CD4-positive, alpha-beta T cell treated with Interleukin-17A for 1 hour (primary cell): ENCODE data around the gene FBXO15.
A peak's percentile ranks its signal among the peaks of the same experiment; 100 is the strongest.

Source experiments
- DNase-seq: peaks from one replicate; pipeline ENCODE4 v3.0.0-alpha.2; 2020

Gene FBXO15

DNA sequence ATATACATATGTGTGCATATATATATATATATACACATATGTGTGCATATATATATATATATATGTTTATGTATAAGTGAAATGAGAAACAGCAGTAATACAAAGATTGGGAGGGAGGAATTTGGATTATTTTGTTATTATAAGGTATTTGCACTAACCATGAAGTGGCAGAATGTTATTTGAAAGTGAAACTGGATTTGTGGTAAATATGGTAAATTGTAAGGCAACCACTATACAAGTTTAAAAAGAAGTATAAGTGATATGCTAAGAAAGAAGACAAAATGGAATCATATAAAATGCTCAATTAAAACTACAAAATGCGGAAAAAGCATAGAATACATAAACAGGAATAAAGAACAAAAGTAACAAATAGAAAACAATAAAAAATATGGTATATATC lies 37.5 kb downstream of the FBXO15 start:
- no peak for DNase-seq

DNA sequence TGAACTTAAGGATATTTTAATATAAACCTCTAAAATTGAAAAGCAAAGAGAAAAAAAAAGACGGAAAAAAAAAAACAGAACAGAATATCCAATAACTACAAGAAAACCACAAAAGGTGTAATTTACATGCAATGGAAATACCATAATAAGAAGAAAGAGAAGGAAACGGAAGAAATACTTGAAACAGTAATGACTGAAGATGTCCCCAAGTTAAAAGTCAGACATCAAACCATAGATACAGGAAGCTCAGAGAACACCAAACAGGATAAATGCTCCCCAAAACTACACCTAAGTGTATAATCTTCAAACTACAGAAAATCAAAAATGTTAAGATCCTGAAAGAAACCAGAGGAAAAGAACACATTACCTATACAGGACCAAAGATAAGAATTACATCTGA lies 39.2 kb downstream of the FBXO15 start:
- DNase-seq: no peak

DNA sequence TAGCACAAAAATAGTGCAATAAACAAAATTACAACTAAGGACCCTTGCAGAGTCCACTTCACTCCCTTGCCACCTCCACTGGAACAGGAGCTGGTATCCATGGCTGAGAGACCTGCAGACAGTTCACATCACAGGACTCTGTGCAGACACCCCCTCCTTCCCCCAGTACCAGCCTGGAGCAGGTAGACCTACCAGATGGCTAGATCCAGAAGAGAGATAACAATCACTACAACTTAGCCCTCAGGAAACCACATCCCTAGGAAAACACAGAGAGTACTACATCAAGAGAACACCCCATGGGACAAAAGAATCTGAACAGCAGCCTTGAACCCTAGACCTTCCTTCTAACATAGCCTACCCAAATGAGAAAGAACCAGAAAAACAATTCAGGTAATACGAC lies 49.8 kb downstream of the FBXO15 start:
- no peak for DNase-seq

DNA sequence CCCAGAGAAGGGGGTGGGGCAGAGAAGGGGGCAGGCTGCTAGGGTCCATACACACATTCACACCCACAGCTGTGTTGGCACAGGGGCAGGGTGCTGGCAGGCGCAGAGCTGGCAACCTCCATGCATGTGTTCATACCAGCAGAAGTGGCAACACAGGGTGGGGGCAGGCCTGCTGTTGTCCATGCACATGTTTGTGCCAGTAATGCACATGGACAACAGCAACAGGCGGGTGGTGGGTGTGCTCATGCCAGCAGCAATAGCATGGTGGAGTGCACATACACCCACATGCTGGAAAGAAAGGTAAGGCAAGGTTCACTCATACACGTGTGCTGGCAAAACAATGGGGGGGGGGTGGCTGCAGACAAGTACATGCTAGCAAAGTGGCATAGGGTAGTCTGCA lies 54.7 kb downstream of the FBXO15 start:
- DNase-seq: no peak

DNA sequence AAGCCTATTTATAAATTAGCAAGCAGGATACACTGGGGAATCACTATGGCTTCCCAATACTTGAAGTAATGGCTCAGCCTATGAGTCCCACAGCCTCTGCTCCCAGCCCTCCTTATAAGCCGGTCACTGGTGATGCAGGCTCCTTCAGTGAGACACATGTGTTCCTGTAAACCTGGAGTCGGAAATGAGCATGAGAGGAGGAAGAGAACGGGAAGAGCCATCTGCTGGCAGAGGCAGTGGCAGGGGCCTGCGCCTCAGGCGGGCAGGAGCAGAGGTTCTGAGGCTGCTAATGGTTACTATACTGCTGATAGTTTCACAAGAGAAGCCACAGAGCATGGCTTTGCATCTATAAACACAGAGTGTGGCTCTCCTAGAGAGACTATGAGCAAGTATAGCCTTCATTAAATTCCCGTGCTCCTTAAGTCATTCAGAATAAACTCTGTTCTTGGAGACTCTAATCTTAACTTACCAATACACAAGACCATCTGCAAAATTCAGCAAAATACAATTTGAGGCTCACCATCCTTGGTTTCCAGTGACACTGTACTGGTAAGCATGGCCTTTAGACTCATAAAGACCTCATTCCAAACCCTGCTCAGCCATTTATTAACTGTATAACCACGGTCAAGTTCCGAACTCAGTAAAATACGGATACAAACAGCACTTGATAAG lies 63.3 kb downstream of the FBXO15 start:
- DNase-seq: no peak

DNA sequence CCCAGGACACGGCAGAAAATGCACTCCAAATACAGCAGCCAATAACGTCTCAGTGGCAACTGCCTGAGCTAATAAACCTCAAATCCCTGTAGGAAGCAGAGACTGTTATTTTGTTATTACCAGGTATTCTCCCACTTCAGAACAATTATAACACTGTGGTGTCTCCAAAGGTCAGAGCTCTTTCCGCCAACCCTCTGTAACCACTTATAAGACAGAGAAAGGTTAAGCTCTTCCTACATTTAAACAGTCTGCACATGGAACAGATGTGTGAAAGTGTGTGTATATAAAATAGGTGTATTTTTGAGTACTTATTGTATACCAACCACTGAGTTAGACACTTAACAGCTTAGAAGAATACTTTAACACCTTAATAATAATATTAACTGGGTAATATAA lies 64.1 kb downstream of the FBXO15 start:
- no peak for DNase-seq

DNA sequence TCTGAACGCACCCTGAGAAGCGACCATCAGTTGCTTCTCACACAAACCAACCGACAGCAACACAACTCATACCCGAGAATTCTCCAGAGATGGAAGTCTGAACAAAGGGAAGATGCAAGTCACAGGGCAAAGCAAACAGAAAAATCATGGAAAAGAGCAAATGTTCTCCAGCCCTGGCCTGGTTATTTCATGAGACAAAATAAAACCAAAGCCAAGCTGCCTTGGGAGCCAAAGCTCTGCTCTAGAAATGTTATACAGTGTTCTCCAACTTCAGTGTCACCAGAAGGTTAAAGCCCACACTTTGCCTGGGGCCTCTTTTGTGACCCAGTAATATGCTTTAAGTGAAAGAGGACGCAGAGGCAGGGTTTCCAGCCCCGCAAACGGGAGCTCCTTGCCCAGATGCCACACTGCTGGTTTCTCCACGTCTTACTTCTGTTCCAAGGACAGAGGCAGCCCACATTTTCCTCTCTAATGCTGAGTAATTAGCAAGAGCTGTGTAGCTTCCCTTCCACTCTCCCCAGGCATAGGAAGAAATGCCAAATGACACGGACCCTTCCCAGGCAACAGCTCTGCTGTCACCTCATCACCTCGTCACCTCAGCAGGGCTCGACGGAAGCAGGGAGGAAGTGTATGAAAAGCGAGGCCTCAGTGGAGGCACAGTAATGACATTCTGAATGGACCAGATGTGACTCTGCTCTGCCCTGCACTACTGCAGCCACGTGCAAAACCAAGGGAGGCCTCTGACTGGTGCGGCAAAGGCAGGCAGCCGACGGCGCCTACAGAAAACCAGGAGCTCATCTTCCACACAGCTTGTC lies 64.7 kb downstream of the FBXO15 start:
- peak; percentile 5 for DNase-seq

DNA sequence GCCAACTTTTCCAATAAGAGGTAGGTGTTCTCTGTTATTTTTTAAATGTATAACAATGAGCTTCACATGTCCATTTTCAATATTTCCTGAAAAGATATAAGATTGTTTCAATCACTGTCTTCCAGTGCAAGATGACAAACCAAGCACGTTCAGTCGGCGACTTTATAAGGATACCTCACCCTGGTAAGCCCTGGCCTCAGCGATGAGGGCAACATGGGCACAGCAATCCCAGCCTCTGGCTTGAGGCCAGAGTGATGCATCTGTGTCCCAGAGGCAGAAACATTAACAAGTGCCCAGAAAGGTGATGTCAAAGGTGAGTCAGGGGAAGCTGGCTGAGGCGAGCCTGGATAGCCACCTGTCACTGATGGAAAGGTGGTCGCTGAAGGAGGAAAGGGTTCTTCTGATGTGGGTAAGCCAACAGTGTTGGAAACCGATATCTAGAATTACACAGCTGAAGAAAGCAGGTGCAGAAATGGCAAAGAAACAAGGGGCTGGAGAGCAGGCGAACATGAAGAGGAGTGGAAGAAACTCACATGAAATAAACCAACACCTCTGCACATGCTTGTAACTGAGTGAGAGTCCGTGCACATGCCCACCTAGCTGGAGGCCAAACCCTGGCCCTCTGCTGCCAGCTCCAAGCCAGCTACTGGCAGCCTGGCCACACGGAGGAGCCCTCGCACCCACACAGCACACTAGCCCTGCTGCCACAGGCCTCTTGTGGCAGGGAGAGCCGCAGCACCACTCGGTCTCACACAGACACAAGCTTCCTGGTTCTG lies 65.5 kb downstream of the FBXO15 start:
- DNase-seq: peak; percentile 60

DNA sequence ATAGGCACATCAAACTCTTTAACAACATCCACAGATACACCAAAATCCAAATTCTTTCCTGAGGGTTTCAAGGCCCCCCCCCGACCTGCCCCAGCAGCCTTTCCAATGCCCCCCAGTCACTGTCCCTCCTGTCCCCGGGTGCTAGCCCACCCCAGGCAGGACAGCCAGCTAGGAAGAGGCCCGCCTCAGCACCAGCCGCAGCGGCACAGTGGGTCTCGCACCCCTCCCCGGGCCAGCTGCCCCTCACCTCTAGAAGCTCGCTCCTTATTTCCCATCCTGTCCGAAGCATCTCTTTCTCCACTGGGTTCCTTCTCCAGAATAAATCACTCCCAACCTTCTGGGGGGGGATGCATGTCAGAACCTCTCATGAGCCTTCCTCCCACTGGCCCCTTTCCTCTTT lies 69.4 kb downstream of the FBXO15 start:
- DNase-seq: no peak

DNA sequence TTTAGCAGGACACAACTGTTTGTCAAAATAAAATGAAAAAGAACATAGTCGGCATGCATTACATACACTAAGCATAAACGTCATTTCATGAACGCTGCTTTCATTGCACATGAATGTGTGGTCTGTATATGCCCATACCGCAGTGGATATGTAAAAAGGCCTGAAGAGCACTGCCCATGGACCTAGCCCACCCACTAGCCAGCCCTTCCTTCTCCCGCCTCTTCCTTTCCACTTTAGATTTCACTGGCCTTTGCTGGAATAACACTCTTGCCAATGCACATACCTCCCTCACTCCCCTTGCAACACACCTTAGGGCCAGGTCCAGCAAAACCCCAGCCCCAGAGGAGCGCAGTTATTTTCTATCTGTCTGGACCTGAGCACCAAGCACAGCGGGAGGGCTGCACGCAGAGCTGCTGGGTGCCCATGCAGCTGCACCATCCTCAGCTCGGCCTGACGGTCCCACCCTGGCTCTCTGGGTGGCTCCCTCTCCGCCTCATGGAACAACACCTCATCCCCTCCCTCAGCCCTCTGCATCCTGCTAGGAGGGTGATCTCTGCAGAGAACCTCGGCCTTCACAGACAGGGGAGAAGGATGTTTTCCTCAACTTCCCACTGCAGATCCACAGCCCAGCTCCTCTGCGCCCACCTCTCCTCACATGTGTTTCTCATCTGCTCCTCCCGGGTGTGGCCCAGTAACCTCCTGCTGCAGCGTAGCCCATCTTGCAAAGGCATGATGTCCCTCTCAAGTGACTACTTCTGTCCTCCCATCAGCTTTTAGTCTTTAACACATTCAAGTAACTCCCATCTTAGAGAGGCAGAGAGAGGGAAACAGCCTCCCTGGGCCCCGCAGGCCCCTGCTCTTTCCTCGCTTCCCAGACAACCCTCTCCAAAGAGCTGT lies 72.7 kb downstream of the FBXO15 start:
- DNase-seq: no peak

DNA sequence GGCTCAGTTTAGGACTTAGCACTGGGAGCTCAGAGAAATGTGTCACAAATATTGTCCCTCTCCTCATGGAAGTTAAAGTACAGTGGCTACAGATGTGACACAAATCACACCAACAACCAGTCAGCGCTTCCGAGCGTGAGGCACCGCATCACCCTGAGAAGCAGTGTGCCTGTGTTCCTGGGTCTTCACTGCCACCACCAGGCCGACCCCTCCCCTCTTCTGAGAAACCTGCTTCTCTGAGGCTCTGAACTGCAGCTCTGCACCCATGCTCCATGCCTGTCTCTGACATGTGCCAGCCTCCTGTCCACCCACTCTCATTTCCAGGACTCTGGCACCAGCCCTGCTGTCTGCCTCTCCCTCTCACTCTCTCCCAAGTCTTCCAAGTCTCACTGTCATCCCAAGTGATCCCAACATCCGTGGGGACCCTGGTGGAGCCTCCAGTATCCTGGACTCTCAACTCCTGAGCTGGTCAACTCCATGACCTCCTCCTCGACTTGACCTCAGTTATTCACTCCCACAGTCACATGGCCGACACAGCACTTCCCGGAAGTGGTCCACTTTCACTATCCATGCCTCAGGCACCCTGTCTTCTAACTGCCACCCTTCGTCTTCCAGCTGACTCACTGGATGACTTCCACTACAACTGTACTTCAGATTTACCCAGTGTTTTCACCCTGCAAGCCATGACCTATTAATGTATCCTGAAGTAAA lies 73.5 kb downstream of the FBXO15 start:
- DNase-seq: no peak

DNA sequence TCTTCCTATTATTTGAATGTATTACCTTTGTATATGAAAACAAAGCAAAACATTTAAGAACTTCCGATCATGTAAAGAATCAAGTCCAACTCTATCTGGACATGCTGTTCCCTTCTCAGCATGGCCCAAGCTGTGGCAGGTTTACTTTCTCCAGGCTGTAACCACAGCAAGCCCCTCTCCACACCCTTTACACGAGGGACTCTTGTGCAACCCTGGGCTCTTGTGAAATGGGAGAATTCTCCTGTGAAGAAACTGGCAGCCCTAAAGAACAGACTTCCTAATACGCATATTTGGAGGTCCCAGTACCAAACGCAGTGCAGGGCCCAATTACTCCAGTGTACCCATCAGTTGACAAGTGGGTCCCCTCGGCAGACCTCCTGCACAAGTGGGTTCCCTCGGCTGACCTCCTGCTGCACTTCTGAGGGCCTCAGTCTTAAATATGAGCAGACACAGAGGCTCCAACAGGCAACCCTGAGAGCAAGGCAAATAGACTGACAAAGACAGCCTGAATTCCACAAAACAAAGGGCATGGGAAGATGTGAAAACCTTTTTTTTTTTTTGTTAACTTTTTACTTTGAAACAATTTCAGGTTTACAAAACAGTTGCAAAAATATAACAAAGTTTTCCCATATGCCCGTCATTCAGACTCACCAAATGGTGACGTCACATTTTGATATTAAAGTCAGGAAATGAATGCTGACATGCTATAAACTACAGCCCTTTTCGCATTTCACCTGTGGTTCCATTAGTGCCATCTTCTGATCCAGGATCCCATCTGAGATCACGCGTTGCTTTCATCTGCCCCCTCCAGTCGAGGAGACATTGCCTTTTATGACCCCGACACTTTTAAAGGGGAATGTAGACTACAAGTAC lies 78.2 kb downstream of the FBXO15 start:
- no peak for DNase-seq

DNA sequence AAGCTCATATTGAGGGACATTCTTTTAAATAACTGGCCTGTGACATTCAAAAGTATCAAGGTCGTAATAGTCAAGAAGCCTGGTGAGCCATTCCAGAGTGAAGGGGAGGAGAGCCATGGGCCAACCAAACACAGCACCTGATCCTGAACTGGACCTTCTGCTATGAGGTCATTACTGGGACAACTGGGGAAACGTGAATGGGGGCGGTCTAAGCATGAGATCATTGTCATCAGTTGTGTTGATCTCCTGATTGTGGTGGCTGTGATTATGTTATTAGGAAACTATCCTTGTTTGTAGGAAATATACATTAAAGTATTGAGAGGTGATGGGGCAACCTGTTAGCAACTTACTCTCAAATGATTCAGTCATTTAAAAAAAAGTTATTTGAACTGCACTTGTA lies 79.3 kb downstream of the FBXO15 start:
- DNase-seq: no peak

DNA sequence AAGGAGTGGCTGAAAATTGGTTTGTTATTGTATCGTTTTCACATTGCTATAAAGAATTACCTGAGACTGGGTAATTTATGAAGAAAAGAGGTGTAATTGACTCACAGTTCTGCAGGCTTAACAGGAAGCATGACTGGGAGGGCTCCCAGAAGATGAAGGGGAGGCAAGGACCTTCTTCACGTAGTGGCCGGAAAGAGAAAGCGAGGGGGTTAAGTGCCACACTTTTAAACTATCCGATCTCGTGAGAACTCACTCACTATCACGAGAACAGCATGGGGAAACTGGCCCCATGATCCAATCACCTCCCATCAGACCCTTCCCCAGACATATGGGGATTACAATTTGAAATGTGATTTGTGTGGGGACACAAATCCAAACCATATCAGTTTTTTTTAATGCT lies 81.6 kb downstream of the FBXO15 start:
- no peak for DNase-seq

DNA sequence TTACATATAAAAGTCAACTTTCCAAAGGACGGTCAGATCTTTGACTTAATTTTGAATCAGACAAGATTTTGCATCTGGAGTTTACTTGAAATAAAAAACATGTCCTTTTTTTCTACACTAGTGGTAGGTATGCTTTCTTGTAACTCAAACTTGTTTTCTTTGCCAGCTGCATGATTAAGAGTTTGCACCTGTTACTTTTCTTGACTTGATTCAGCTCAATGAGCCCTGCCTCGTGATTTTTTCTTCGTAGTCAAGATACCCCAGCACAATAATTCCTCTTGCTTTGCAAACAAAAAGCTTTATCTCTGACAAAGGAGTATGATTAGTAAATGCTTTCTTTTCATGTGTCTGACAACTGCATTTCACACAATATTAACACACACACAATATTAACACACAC lies 82.3 kb downstream of the FBXO15 start:
- no peak for DNase-seq

DNA sequence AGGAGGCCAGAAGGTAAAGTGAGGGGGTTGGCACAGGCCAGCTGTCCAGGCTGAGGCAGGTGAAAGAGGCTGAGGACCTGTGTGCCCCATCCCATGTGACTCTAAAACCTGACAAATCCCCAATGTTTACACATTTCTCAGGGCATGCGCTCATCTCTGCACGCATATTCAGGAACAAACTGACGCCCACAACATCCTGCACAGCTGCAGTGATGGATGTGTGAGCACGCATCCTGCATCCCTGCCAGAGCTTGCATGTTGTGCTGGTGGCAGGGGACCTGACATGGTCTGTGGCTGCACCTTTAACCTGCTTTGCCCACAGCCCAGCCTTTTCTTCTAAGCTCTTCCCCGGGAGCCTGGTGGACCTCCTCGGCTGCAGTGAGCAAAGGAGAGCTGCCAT lies 83.1 kb downstream of the FBXO15 start:
- DNase-seq: no peak

DNA sequence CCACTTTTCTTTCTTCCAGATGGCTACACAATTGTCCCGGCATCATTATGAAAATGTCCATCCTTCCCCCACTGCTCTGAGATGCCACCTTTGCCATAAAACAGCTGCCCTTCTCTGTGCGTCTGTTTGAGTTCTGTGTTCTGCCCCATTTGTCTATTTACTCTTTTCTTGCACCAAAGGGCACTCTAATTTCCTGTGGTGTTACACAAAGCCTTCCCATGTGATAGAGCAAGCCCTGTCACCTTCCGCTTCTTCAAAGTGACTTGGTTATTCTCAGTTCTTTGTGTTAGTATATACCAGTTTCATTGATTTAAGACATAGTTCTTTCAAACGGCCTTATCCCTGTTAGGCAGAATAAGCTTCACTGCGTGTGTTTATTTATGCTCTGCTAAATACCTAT lies 84.1 kb downstream of the FBXO15 start:
- DNase-seq: no peak

DNA sequence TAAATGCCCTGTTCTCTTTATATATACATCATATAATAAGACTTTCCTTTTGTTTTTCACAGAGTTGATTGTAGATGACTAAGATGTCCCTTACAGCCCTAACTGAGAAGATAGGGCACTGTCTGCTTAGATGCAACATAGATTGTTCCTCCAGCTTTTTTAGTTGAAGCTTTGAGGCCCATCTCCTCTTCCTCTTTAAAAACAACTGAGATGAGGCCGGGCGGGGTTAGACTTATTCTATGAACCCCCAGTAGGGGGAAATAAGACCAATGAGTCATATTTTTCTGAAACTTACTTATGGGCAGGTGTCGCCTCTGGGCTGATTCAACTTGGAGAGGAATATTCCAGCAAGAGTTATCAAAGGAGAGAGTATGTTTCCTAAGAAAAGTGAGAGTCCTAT lies 84.6 kb downstream of the FBXO15 start:
- DNase-seq: no peak

DNA sequence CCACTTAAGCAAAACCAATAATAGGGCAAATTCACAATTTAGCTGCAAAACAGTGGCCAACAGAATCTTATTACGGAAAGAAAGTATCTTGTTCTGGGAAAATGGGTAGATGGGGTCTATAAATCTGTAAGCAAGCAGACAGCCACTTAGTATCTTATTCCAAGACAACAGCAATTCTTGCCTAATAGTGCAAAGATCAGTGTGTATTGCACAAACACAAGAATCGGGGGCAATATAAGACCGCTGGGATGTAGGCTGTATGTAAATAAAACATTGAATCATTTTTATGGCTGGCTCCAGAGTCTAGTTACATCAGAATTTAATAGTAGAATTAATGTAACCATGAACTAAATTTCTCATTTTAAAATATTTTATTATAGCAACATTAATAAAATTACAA lies 85.6 kb downstream of the FBXO15 start:
- no peak for DNase-seq

DNA sequence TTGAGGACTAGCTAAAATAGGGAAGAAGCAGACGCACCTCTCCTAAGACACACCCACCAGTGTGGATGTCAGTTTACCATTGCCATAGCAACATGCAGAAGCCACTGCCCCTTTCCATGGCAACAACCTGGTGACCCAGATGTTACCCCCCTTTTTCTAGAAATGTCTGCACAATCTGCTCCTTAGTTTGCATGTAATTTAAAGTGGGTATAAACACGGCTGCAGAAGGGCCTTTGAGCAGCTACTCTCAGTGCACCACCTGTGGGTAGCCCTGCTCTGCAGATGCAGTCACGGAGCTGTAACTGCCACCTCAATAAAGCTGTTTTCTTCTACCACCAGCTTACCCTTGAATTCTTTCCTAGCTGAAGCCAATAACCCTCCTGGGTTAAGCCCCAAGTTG lies 87.1 kb downstream of the FBXO15 start:
- DNase-seq: no peak

DNA sequence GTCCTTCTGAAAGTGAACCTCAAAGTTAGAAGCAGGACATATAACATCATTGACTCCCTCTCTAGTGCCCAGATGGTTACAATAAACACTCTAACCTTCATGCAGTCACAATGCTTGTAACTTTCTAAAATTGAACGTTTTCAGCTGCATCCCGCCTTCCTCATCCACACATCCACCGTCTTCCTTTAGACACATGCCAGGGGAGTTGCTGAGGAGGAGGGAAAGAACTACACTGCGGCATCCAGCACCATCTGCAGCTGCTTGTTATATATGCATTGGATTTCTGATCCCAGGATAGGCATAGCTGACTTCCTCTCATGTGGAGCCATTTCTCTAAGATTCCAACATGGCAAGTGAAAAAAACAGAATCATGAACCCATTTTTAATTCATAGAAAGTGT lies 96.8 kb downstream of the FBXO15 start:
- DNase-seq: no peak
